Mucosa of stomach (tissue), 1 donor: ENCODE measurements around the gene MOG.
"Not testable (repeated sequence)": the region's sequence is repeated elsewhere in the genome, so short reads cannot be mapped to it uniquely, and the experiment has no call there.

Experiments
- H3K27me3 ChIP-seq: one replicate; pipeline ENCODE4 v1.7.0; 2013; ENCODE audit warnings: mild to moderate bottlenecking, low read length; ENCODE audit not compliant: control insufficient read depth, insufficient read depth
- H3K36me3 ChIP-seq: one replicate; pipeline ENCODE4 v1.7.0; 2013; ENCODE audit warnings: low read length; ENCODE audit not compliant: control insufficient read depth, insufficient read depth
- H3K4me1 ChIP-seq: one replicate; pipeline ENCODE4 v1.7.0; 2013; ENCODE audit warnings: mild to moderate bottlenecking, low read length; ENCODE audit not compliant: control insufficient read depth, insufficient read depth
- H3K4me3 ChIP-seq: one replicate; pipeline ENCODE4 v1.7.0; 2013; ENCODE audit warnings: low read length
- H3K9ac ChIP-seq: one replicate; pipeline ENCODE4 v1.7.0; 2013; ENCODE audit warnings: mild to moderate bottlenecking, low read length, moderate library complexity
- H3K9me3 ChIP-seq: one replicate; pipeline ENCODE4 v1.7.0; 2013; ENCODE audit warnings: mild to moderate bottlenecking, low read length, moderate library complexity; ENCODE audit not compliant: control insufficient read depth
- donor health status: Pancreatic carcinoma.

MOG gene

GRCh38 chr6:29649701-29650673, 6.9 kb upstream of the MOG start:
- peak overlapping the region; percentile 83 for H3K4me3 ChIP-seq
- H3K4me1 ChIP-seq = peaks cover 4% of the 10 kb centered on the region
- no peaks in the 10 kb centered on the region for H3K27me3 ChIP-seq
- no peaks in the 10 kb centered on the region for H3K9me3 ChIP-seq
- H3K36me3 ChIP-seq = no peaks in the 10 kb centered on the region
- peak overlapping the region; percentile 89 for H3K9ac ChIP-seq

DNA sequence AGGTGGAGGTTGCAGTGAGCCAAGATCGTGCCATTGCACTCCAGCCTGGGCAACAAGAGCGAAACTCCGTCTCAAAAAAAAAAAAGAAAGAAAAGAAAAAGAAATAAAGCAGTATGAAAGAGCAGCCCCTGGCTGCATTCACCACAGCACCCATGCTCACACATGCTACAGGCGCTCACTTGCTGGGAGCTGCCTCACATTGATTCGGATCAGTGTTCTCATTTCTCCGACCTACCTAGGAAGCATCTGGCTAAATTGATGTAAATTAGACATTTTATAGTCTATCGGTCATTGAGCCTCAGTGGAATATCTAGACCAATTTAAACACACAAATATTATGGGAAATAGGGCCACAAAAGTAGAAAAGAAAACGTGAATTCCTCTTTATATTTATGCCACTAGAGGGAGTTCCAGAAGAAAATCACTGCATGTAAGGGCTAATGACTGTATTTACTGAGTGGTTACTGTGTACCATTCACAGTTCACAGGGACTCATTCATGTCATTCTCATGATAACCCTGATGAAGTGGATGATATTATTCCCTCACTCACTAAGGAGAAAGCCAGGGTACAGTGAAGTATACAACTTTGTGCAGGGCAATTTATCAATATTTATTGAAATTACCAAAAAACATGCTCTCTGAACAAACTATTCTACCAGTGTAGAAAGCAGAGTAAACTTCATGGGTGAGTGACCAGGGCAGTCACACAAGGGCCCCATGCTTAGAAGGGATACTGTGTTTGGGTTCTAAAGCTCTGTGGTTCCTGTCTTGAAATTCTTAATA, 5.3 kb upstream of the MOG start:
- no peaks in the 10 kb centered on the region for H3K27me3 ChIP-seq
- no peak overlapping the region for H3K9ac ChIP-seq
- no peaks in the 10 kb centered on the region for H3K9me3 ChIP-seq
- H3K4me3 ChIP-seq = no peak overlapping the region
- peaks cover 4% of the 10 kb centered on the region for H3K4me1 ChIP-seq
- H3K36me3 ChIP-seq = no peaks in the 10 kb centered on the region

DNA sequence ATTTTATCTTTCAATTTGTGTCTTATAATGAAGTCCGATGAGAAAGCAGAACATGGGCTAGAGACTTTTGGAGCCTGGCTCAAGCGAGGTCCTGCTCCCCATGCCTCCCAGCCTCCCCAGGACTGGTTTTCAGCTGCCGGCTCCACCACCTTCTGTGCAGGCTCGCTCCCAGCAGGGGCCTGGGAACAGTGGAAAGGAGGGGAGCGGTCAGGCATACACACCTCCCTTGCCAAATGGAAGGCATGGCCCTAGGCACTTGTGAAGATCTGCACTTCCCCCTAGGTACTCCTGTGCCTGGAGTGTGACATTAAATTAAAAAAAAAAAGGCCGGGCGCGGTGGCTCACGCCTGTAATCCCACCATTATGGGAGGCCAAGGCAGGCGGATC, 4.7 kb upstream of the MOG start:
- Histone ChIP-seq H3K9ac (no peak overlapping the region), H3K27me3 (no peaks in the 10 kb centered on the region), H3K9me3 (no peaks in the 10 kb centered on the region), H3K4me1 (peaks cover 4% of the 10 kb centered on the region), H3K36me3 (no peaks in the 10 kb centered on the region), H3K4me3 (no peak overlapping the region)

DNA sequence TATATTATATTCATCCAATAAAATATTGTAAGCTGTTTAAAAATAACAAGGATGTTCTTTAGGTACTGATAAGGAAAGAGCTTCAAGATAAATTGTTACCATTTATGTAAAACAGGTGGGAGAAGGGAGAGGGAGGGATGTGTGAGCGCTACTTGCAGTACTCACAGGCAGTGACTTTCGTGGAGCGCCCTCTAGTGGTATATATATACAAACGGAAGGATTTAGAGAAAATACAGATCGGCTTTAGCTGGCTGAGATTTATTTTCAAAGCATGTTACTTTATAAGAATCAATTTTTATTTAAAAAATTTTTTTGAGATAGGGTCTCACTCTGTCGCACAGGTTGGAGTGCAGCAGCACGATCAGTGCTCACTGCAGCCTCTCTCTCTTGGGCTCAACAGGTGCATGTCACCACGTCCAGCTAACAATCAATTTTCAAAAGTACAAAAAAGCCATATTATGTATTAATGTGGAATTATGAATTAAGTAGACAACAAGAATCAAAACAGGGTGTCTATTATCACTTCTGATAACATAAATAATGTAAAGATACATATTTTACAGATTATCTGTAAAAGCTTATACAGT, 3.3 kb upstream of the MOG start:
- peaks cover 4% of the 10 kb centered on the region for H3K4me1 ChIP-seq
- no peak overlapping the region for H3K4me3 ChIP-seq
- H3K36me3 ChIP-seq = no peaks in the 10 kb centered on the region
- no peak overlapping the region for H3K9ac ChIP-seq
- H3K27me3 ChIP-seq = no peaks in the 10 kb centered on the region
- no peaks in the 10 kb centered on the region for H3K9me3 ChIP-seq

- H3K4me1 ChIP-seq = no peaks in the 10 kb centered on the region
- H3K9me3 ChIP-seq = no peaks in the 10 kb centered on the region
- no peak overlapping the region for H3K4me3 ChIP-seq
- no peaks in the 10 kb centered on the region for H3K27me3 ChIP-seq
- H3K36me3 ChIP-seq = no peaks in the 10 kb centered on the region
- no peak overlapping the region for H3K9ac ChIP-seq
Observed at GRCh38 chr6:29655658-29656057, 1.2 kb upstream of the MOG start.

GRCh38 chr6:29656157-29656556, 735 bp upstream of the MOG start:
- no peaks in the 10 kb centered on the region for H3K36me3 ChIP-seq
- H3K4me3 ChIP-seq = no peak overlapping the region
- H3K9me3 ChIP-seq = no peaks in the 10 kb centered on the region
- H3K9ac ChIP-seq = no peak overlapping the region
- no peaks in the 10 kb centered on the region for H3K27me3 ChIP-seq
- H3K4me1 ChIP-seq = no peaks in the 10 kb centered on the region

DNA sequence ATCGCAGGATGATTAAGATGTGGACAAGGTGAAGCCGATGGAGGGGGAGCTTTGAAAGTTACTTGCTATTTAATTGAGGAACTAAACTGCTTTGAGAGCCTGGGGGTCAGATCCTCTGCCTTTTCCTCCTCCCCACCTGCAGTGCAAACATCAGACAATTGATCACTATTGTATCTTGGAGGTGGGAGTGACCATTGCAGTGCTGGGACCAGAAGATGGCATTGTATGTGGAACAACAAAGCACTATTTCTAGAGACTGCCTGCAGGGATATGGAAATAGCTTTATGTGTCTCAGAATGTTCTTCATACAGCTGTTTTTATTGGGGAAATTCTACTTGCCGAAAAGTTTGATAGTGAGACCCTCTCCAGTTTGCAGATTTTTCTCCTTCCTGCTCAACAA, 4.2 kb downstream of the MOG start:
- Histone ChIP-seq H3K9ac (no peak overlapping the region), H3K9me3 (no peaks in the 10 kb centered on the region), H3K36me3 (no peaks in the 10 kb centered on the region), H3K4me1 (no peaks in the 10 kb centered on the region), H3K27me3 (peaks cover 5% of the 10 kb centered on the region), H3K4me3 (no peak overlapping the region)

DNA sequence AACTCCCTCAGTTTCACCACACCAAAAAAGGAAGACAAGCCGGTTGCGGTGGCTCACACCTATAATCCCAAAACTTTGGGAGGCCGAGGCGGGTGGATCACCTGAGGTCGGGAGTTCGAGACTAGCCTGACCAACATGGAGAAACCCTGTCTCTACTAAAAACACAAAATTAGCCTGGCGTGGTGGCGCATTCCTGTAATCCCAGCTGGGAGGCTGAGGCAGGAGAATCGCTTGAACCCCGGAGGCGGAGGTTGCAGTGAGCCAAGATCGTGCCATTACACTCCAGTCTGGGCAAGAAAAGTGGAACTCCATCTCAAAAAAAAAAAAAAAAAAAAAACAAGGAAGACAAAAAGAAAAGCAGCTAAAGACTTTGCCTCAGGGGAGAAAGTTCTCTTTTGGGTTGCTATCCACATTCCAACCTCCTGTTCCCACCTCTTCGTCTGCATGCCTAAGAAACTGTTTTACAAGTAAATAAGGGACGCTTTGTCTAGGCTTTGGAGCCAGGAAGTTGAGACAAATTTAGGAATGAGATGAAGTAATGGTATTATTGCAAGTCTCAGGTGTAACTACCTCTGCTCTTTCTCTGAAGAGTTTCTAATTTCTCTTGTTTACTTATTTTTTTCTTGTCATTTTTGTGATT, 4.7 kb downstream of the MOG start:
- not testable (repeated sequence) for H3K4me1 ChIP-seq, H3K9ac ChIP-seq, H3K9me3 ChIP-seq, H3K4me3 ChIP-seq, H3K27me3 ChIP-seq, H3K36me3 ChIP-seq

DNA sequence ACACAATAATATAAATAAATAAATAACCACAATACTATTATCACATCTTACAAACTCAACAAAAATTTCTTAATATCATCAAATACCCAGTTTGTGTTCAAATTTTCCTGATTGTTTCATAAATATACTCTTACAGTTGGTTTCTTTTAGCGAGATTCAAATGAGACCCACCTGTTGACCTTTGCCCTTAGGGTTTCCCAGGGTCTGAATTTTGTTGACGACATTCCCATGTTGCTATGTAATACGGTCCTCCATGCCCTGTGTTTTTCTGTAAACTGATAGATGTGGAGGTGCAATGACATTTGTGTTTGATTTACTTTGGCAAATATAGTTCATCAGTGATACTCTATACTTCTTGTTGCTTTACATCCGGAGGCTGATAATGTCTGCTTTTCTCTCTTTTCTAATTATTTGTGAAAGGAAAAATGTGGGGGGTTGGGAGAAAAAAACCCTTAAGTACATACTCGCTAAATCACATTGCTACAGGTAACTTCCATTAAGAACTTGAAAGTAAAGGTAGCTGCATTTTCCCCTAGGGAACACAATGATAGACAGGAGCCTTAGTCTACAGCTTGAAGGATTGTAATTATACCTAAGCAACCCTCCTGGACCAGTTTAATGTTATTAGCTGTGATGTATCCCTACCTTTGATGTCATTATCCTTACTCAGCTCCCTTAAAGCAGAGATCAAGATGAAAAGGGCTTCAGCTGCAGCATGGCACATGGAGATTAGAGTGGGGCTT, 6.6 kb downstream of the MOG start:
- Histone ChIP-seq H3K27me3 (peaks cover 5% of the 10 kb centered on the region), H3K4me3 (no peak overlapping the region), H3K9ac (no peak overlapping the region), H3K9me3 (no peaks in the 10 kb centered on the region), H3K4me1 (no peaks in the 10 kb centered on the region), H3K36me3 (no peaks in the 10 kb centered on the region)

DNA sequence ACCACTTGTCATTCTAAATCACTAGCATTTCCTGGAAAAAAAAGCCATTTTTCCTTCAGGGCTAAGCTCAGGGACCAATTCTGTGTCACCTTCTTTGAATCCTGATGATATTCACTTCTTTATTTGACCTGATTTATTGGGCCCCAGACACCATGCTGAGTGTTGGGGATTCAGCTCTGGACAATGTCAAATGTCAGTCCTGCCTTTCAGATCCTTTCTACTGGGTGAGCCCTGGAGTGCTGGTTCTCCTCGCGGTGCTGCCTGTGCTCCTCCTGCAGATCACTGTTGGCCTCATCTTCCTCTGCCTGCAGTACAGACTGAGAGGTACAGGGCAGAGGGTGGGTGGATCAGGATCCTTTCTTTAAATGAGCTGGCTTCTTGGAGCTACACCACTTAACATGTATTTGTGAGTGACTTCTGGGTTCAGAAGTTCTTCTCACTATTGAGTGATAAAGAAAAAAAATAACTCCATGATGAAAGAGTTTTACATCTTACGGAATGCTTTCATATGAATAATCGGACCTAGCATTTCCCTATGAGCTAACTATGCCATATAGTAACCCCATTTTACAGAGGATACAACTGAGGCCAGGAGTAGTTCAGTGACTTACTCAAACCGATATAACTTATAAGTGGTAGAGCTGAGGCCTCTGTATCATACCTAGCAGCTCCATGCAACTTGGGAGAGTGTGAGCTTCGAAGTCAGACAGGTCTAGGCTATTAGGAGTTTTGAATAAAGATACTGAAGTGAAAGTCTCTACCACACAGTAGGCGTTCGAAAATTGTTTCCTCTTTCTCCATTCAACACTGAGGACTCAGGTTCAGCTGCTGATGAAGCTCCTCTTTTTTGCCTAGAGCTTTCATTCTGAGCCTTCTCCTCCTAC, 9.3 kb downstream of the MOG start:
- Histone ChIP-seq H3K27me3 (peaks cover 5% of the 10 kb centered on the region), H3K4me3 (no peak overlapping the region), H3K4me1 (no peaks in the 10 kb centered on the region), H3K9me3 (no peaks in the 10 kb centered on the region), H3K36me3 (no peaks in the 10 kb centered on the region), H3K9ac (no peak overlapping the region)

GRCh38 chr6:29666826-29667130, 9.9 kb downstream of the MOG start:
- H3K4me1 ChIP-seq = no peaks in the 10 kb centered on the region
- H3K9me3 ChIP-seq = no peaks in the 10 kb centered on the region
- no peak overlapping the region for H3K9ac ChIP-seq
- peaks cover 5% of the 10 kb centered on the region for H3K27me3 ChIP-seq
- H3K4me3 ChIP-seq = no peak overlapping the region
- no peaks in the 10 kb centered on the region for H3K36me3 ChIP-seq
